ENCODE measurements around the gene GASK1A.
A peak's percentile ranks its signal among the peaks of the same experiment; 100 is the strongest.

The GASK1A gene

GRCh38 chr3:43105596-43106292, 126.6 kb downstream of the GASK1A start, which contains the start of gene POMGNT2:
Gene POMGNT2, minus strand, starts transcription at chr3:43106079. Its CDS starts 24,648 bp downstream, at chr3:43081431.
- ChIA-PET POLR2A (interaction anchor here (0.7 kb wide), 1 partner anchor 126 kb away, joined by 5 read pairs; no protein-coding TSS in a partner anchor), CTCF (interaction anchor here (0.7 kb wide), 1 partner anchor 144 kb away, joined by 3 read pairs; no protein-coding TSS in a partner anchor)
- Histone ChIP-seq H3K27ac (ENCODE audit: extremely low read depth, low read depth, low read length) (peak within 1 kb of the TSS; percentile 44; the same call in 1 of the 2 replicates), H3K36me3 (ENCODE audit: control insufficient read depth in 2 of 2, insufficient read depth in 1 of 2, low read length in 2 of 2) (peaks cover 0 to 4% of the 10 kb centered on the region in 2 experiments; a peak in 1 of 3 replicates), H3K4me1 (ENCODE audit: control insufficient read depth, insufficient read depth, low read length) (no peaks in the 10 kb centered on the region), H3K9me3 (ENCODE audit: control insufficient read depth, insufficient read depth, low read depth, low read length) (no peaks in the 10 kb centered on the region), H3K4me3 (ENCODE audit: low read depth, low read length) (peak within 1 kb of the TSS; percentile 81)
- no peak for TF ChIP-seq ZNF221 (tag by site-specific recombination; IDR thresholded peaks at IDR 0.05; ENCODE audit: borderline replicate concordance)
- no peak for TF ChIP-seq YY2 (tag by site-specific recombination; IDR thresholded peaks at IDR 0.05)
- TF ChIP-seq SP2 (tag by site-specific recombination; IDR thresholded peaks at IDR 0.05) = 0 out of 2 replicates have a peak, but pooled peaks have one; percentile 11
- TF ChIP-seq ELK4 (IDR thresholded peaks at IDR 0.05; ENCODE audit: borderline replicate concordance, low read depth, low read length) = no peak
- TF ChIP-seq ZNF658 (tag by site-specific recombination; IDR thresholded peaks at IDR 0.05) = no peak
- TF ChIP-seq TCF7L2 (IDR thresholded peaks at IDR 0.05; ENCODE audit: borderline replicate concordance, low read depth, low read length) = no peak
- no peak for TF ChIP-seq ZNF416 (tag by site-specific recombination; IDR thresholded peaks at IDR 0.05)
- peak; percentile 72 for TF ChIP-seq ZNF335 (tag by site-specific recombination; conservative IDR thresholded peaks at IDR 0.05)
- TF ChIP-seq ZNF626 (tag by site-specific recombination; IDR thresholded peaks at IDR 0.05) = no peak
- no peak for TF ChIP-seq ZBTB7A (tag by site-specific recombination; IDR thresholded peaks at IDR 0.05; ENCODE audit: low read depth)
- peak; percentile 67 for TF ChIP-seq ZBTB17 (tag by site-specific recombination; IDR thresholded peaks at IDR 0.05)
- peak; percentile 94 for TF ChIP-seq IKZF3 (tag by site-specific recombination; IDR thresholded peaks at IDR 0.05)
- TF ChIP-seq PBX3 (CRISPR knock-in tag; IDR thresholded peaks at IDR 0.05) = no peak
- 0 out of 2 replicates have a peak, but pooled peaks have one; percentile 44 for TF ChIP-seq CTCF (tag by site-specific recombination; IDR thresholded peaks at IDR 0.05)
- TF ChIP-seq ZIC2 (tag by site-specific recombination; IDR thresholded peaks at IDR 0.05) = peak; percentile 29
- TF ChIP-seq ZBTB26 (tag by site-specific recombination; optimal IDR thresholded peaks at IDR 0.05) = peak; percentile 70
- TF ChIP-seq ZNF76 (tag by site-specific recombination; IDR thresholded peaks at IDR 0.05; ENCODE audit: borderline replicate concordance, low read depth) = peak; percentile 85
- no peak for TF ChIP-seq ZNF214 (tag by site-specific recombination; IDR thresholded peaks at IDR 0.05; ENCODE audit: borderline replicate concordance)
- peak; percentile 66 for TF ChIP-seq ZFHX2 (tag by site-specific recombination; conservative IDR thresholded peaks at IDR 0.05)
- no peak for TF ChIP-seq ZNF514 (tag by site-specific recombination; IDR thresholded peaks at IDR 0.05)
- no peak for TF ChIP-seq ZNF529 (tag by site-specific recombination; IDR thresholded peaks at IDR 0.05; ENCODE audit: insufficient replicate concordance)
- TF ChIP-seq ZNF518A (tag by site-specific recombination; conservative IDR thresholded peaks at IDR 0.05; ENCODE audit: low read depth) = peak; percentile 23; the same call in 1 of the 2 replicates
- no peak for TF ChIP-seq OVOL3 (tag by site-specific recombination; IDR thresholded peaks at IDR 0.05)
- TF ChIP-seq ZNF610 (tag by site-specific recombination; IDR thresholded peaks at IDR 0.05; ENCODE audit: borderline replicate concordance) = no peak
- TF ChIP-seq ZSCAN16 (tag by site-specific recombination; IDR thresholded peaks at IDR 0.05) = no peak
- TF ChIP-seq ZBTB8A (tag by site-specific recombination; IDR thresholded peaks at IDR 0.05) = peak; percentile 62; the same call in 1 of the 2 replicates
- TF ChIP-seq ZNF585B (tag by site-specific recombination; IDR thresholded peaks at IDR 0.05) = no peak
- peak; percentile 36; the same call in 1 of the 2 replicates for TF ChIP-seq ZNF777 (tag by site-specific recombination; IDR thresholded peaks at IDR 0.05; ENCODE audit: borderline replicate concordance)
